Activated CD4-positive, alpha-beta memory T cell treated with anti-CD3 and anti-CD28 coated beads for 36 hours (primary cell): ENCODE results near the gene LYPLA2. TPM values are rescaled to one million over a fixed set of nuclear protein-coding genes. Genes with fewer than 3 reads are reported as not detected.
"Not testable (repeated sequence)": the region's sequence is repeated elsewhere in the genome, so short reads cannot be mapped to it uniquely, and the experiment has no call there.

Experiments
- CTCF ChIA-PET: fragments of 350-600 bp; sonication (Branson Sonifier 250); formaldehyde crosslinking; loops from one replicate; lab custom pipeline; 2021; ENCODE audit warnings: antibody characterized with exemption, inconsistent platforms; lab: Charles Lee
- POLR2A ChIA-PET: fragments of 350-600 bp; sonication (Branson Sonifier 250); formaldehyde crosslinking; loops from one replicate; lab custom pipeline; 2021; ENCODE audit warnings: antibody characterized with exemption; lab: Charles Lee
- DNase-seq: peaks from one replicate; pipeline ENCODE4 v3.0.0-alpha.2; 2020
- H3K27ac Mint-ChIP-seq: one replicate; pipeline ENCODE4 v1.8.0; 2021; ENCODE audit warnings: mixed read lengths
- H3K27me3 Mint-ChIP-seq: one replicate; pipeline ENCODE4 v1.8.0; 2021; ENCODE audit warnings: mixed read lengths
- H3K36me3 Mint-ChIP-seq: one replicate; pipeline ENCODE4 v1.8.0; 2021; ENCODE audit warnings: mixed read lengths
- H3K4me1 Mint-ChIP-seq: one replicate; pipeline ENCODE4 v1.8.0; 2021; ENCODE audit warnings: low read depth, mixed read lengths
- H3K4me3 Mint-ChIP-seq: one replicate; pipeline ENCODE4 v1.8.0; 2021; ENCODE audit warnings: mild to moderate bottlenecking, mixed read lengths
- H3K9me3 Mint-ChIP-seq: one replicate; pipeline ENCODE4 v1.8.0; 2021; ENCODE audit warnings: mixed read lengths
- intact Hi-C: fragments of 100-400 bp; cut with micrococcal nuclease; formaldehyde crosslinking; loops from one replicate; pipeline ENCODE4 v1.15.1; 2023
- total RNA-seq, 2 experiments: library from RNA; stranded (reverse); gene quantifications; one replicate each; pipeline ENCODE4 v1.2.3, GENCODE V29; 2021

LYPLA2 gene
- total RNA-seq, 2 experiments from 2014 or later = 70.5 to 71.1 TPM

GRCh38 chr1:23783141-23783540, 7.8 kb upstream of the LYPLA2 start:
- intact Hi-C loops, H3K4me3 Mint-ChIP-seq, POLR2A ChIA-PET, H3K27me3 Mint-ChIP-seq, H3K27ac Mint-ChIP-seq, H3K9me3 Mint-ChIP-seq, DNase-seq: not testable (repeated sequence)
- peaks cover 37% of the 10 kb centered on the region for H3K36me3 Mint-ChIP-seq
- CTCF ChIA-PET = interaction anchor here (1.0 to 1.1 kb wide), 2 partner anchors 11 to 27 kb away, joined by 3 to 5 read pairs; no protein-coding TSS in a partner anchor
- peaks cover 18% of the 10 kb centered on the region for H3K4me1 Mint-ChIP-seq

DNA sequence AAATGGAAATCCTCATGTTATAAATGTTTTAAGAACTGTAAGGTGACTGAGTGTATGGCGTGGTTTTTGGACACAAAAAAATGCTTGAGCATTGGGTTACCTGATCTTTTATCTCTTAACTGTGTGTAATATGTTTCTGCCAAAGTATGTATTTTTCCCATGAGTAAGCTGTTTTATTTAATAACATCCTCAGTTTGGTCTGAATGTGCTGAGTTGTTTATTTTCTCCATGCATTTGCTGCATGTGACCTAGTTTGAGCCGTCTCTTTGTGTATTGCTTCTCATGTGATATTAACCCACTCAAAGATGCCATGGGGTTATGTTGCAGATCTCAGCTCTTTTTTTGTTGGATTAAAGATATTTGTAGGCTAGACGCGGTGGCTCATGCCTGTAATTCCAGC, 6.1 kb upstream of the LYPLA2 start:
- Mint-ChIP-seq H3K27me3 (no peaks in the 10 kb centered on the region), H3K36me3 (peaks cover 37% of the 10 kb centered on the region), H3K9me3 (no peaks in the 10 kb centered on the region), H3K4me1 (peaks cover 9% of the 10 kb centered on the region), H3K27ac (no peak overlapping the region), H3K4me3 (no peak overlapping the region)
- ChIA-PET POLR2A (no interaction called here), CTCF (interaction anchor here (0.7 to 1.6 kb wide), 2 partner anchors 38 to 132 kb away, joined by 3 to 4 read pairs; no protein-coding TSS in a partner anchor)
- intact Hi-C loops = no loop called here
- DNase-seq = no peak

GRCh38 chr1:23787701-23788100, 3.2 kb upstream of the LYPLA2 start:
- Mint-ChIP-seq H3K4me3 (no peak overlapping the region), H3K36me3 (peaks cover 30% of the 10 kb centered on the region), H3K27ac (no peak overlapping the region), H3K9me3 (no peaks in the 10 kb centered on the region), H3K27me3 (no peaks in the 10 kb centered on the region), H3K4me1 (peaks cover 24% of the 10 kb centered on the region)
- POLR2A ChIA-PET = interaction anchor here (1.1 to 6.9 kb wide), 2 partner anchors 9 to 12 kb away, joined by 4 to 40 read pairs; partner anchors contain the start of gene PITHD1
- DNase-seq = no peak
- CTCF ChIA-PET = interaction anchor here (0.7 to 5.9 kb wide), 4 partner anchors 9 to 23 kb away, joined by 3 to 30 read pairs (median 7); partner anchors contain the start of gene PITHD1
- intact Hi-C loops = no loop called here

GRCh38 chr1:23788695-23789094, 2.2 kb upstream of the LYPLA2 start:
- peaks cover 30% of the 10 kb centered on the region for H3K36me3 Mint-ChIP-seq
- H3K4me3 Mint-ChIP-seq = no peak overlapping the region
- CTCF ChIA-PET = interaction anchor here (0.7 to 5.9 kb wide), 5 partner anchors 9 to 22 kb away, joined by 3 to 30 read pairs (median 4); partner anchors contain the start of gene PITHD1
- no peak for DNase-seq
- POLR2A ChIA-PET = interaction anchor here (1.1 to 6.9 kb wide), 3 partner anchors 10 to 21 kb away, joined by 3 to 40 read pairs (median 4); partner anchors contain the start of gene PITHD1
- no peak overlapping the region for H3K27ac Mint-ChIP-seq
- no peaks in the 10 kb centered on the region for H3K9me3 Mint-ChIP-seq
- intact Hi-C loops = no loop called here
- H3K27me3 Mint-ChIP-seq = no peaks in the 10 kb centered on the region
- H3K4me1 Mint-ChIP-seq = peaks cover 29% of the 10 kb centered on the region

DNA sequence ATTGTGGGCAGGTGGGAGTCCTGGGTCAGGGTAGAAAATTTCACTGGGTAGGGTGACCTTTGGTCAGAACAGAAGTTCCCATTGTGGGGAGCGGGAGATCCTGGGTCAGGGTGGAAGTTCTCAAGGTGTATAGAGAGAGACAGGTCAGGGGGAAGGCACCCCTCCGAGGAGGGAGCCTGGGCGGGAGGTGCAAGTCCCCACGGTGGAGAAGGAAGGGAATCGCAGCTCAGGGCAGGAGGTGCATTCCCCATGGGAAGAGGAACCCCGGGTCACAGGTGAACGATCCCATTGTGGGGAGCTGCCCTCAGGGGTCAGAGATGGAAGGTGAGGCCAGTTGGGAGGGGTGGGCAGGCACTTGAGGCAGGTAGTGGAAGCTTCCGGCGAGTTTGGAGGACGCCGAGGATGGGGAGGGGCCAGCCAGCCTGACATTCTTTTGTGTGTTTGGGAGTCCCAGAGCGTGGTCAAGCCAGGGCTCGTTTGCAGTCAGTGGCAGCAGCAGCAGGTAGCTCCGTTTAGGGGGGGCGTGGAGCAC, 637 bp downstream of the LYPLA2 start:
- intact Hi-C loops = loop anchor here (1.0 kb wide), 2 partner anchors 9 to 13 kb away; partner anchors contain the start of genes GALE and PITHD1
- H3K9me3 Mint-ChIP-seq = no peaks in the 10 kb centered on the region
- H3K4me3 Mint-ChIP-seq = peak overlapping the region; percentile 98
- no peaks in the 10 kb centered on the region for H3K27me3 Mint-ChIP-seq
- peak; percentile 57 for DNase-seq
- H3K4me1 Mint-ChIP-seq = peaks cover 29% of the 10 kb centered on the region
- peaks cover 20% of the 10 kb centered on the region for H3K36me3 Mint-ChIP-seq
- CTCF ChIA-PET = interaction anchor here (0.9 to 5.9 kb wide), 4 partner anchors 9 to 20 kb away, joined by 3 to 30 read pairs (median 7); partner anchors contain the start of gene GALE
- POLR2A ChIA-PET = interaction anchor here (2.7 to 6.9 kb wide), 2 partner anchors 9 to 13 kb away, joined by 20 to 40 read pairs; partner anchors contain the start of genes GALE and PITHD1
- H3K27ac Mint-ChIP-seq = peak overlapping the region; percentile 89

DNA sequence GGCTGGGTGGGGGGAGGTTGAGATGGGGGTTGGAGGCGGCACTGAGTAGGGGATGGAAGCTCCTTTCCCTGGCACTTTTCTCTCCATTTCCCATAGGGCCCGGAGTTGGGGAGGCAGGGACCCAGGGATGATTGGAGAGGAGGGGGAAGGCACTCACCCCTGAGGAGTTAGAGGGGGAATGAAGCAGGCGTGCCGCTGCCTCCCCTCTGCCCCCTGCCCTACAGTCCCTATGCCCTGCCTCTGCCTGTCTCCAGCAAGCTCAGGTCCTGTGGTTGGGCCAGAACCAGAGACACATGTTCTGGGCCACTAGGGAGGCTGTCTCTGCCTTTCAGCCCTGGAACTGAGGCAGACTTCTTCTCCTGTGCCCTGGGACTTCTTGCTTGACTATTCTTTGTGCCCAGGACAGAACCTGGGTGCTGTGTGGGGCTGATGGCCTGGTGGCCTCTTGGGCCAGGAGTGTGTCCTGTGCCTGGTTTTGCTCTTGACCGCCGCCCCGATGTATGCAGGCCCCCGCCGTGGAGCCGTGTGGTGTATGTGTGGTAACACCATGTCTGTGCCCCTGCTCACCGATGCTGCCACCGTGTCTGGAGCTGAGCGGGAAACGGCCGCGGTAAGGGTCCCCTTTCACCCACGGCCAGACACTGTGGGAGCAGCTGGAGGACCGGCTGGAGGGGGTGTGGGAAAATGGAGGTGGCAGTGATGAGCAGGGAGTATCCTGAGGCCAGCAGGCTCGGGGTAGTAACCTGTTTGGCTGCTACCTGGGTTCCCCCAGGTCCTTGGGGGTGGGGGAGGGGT, 1.4 kb downstream of the LYPLA2 start:
- ChIA-PET CTCF (interaction anchor here (0.9 to 5.9 kb wide), 4 partner anchors 9 to 21 kb away, joined by 3 to 30 read pairs (median 7); partner anchors contain the start of gene GALE), POLR2A (interaction anchor here (2.7 to 6.9 kb wide), 2 partner anchors 8 to 13 kb away, joined by 20 to 40 read pairs; partner anchors contain the start of genes GALE and PITHD1)
- Mint-ChIP-seq H3K27me3 (no peaks in the 10 kb centered on the region), H3K36me3 (peaks cover 15% of the 10 kb centered on the region), H3K4me1 (peaks cover 29% of the 10 kb centered on the region), H3K27ac (peak overlapping the region; percentile 89), H3K9me3 (no peaks in the 10 kb centered on the region), H3K4me3 (peak overlapping the region; percentile 98)
- no peak for DNase-seq
- intact Hi-C loops = no loop called here

DNA sequence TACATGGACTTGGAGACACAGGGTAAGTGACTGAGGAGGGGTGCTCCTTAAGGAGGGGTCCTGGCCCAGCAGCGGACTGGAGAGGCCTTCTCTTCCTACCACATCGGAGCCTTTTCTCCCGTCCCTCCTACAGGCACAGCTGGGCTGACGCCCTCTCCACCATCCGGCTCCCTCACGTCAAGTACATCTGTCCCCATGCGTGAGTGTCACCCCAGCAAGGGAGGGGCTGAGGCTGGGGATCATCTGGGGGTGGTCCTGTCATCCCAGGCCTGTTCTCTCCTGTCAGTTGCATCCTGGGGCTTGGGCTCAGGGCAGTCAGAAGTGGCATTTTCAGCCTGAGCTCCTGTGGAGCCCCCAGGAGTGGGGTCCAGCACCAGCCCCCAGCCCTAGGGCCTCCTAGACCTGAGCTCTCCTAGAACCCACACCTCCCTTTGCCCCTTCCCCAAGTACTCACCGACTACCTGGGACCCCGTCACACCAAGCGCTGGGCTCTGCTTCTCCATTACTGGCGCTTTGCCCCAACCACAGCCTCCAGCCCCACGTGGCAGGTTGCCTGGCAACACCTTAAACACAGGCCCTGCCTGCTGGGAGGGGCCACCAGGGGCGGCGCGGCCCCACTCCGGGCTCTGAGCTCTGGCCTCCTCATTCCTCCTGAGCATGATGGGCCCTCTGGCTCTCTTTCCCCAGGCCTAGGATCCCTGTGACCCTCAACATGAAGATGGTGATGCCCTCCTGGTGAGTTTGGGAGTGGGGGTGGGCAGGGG, 2.3 kb downstream of the LYPLA2 start:
- ChIA-PET CTCF (no interaction called here), POLR2A (interaction anchor here (0.5 to 6.9 kb wide), 3 partner anchors 14 to 171 kb away, joined by 3 to 40 read pairs (median 4); partner anchors contain the start of gene PITHD1)
- intact Hi-C loops = no loop called here
- peak; percentile 44 for DNase-seq
- H3K27ac Mint-ChIP-seq = peak overlapping the region; percentile 8
- H3K4me3 Mint-ChIP-seq = no peak overlapping the region
- no peaks in the 10 kb centered on the region for H3K9me3 Mint-ChIP-seq
- H3K4me1 Mint-ChIP-seq = peaks cover 29% of the 10 kb centered on the region
- H3K36me3 Mint-ChIP-seq = peaks cover 15% of the 10 kb centered on the region
- no peaks in the 10 kb centered on the region for H3K27me3 Mint-ChIP-seq

GRCh38 chr1:23793861-23794731, 3.2 kb downstream of the LYPLA2 start:
- H3K27me3 Mint-ChIP-seq = no peaks in the 10 kb centered on the region
- POLR2A ChIA-PET = interaction anchor here (0.5 to 6.9 kb wide), 3 partner anchors 15 to 172 kb away, joined by 3 to 40 read pairs (median 4); partner anchors contain the start of gene PITHD1
- no peak overlapping the region for H3K27ac Mint-ChIP-seq
- no peak for DNase-seq
- CTCF ChIA-PET = no interaction called here
- peaks cover 18% of the 10 kb centered on the region for H3K36me3 Mint-ChIP-seq
- H3K4me1 Mint-ChIP-seq = peaks cover 31% of the 10 kb centered on the region
- no peak overlapping the region for H3K4me3 Mint-ChIP-seq
- intact Hi-C loops = no loop called here
- no peaks in the 10 kb centered on the region for H3K9me3 Mint-ChIP-seq

GRCh38 chr1:23794732-23795182, 3.8 kb downstream of the LYPLA2 start:
- H3K27me3 Mint-ChIP-seq, DNase-seq, H3K4me3 Mint-ChIP-seq, POLR2A ChIA-PET, intact Hi-C loops, H3K27ac Mint-ChIP-seq, CTCF ChIA-PET, H3K9me3 Mint-ChIP-seq: not testable (repeated sequence)
- Mint-ChIP-seq H3K4me1 (peaks cover 37% of the 10 kb centered on the region), H3K36me3 (peaks cover 20% of the 10 kb centered on the region)

GRCh38 chr1:23795676-23796465, 4.9 kb downstream of the LYPLA2 start:
- ChIA-PET POLR2A (no interaction called here), CTCF (no interaction called here)
- no peaks in the 10 kb centered on the region for H3K9me3 Mint-ChIP-seq
- H3K4me1 Mint-ChIP-seq = peaks cover 29% of the 10 kb centered on the region
- no peak for DNase-seq
- intact Hi-C loops = no loop called here
- H3K4me3 Mint-ChIP-seq = no peak overlapping the region
- no peak overlapping the region for H3K27ac Mint-ChIP-seq
- H3K36me3 Mint-ChIP-seq = peaks cover 21% of the 10 kb centered on the region
- H3K27me3 Mint-ChIP-seq = no peaks in the 10 kb centered on the region
